MM.1S (cell line): ENCODE measurements around the gene GRK1.
"Not testable (repeated sequence)": the region's sequence is repeated elsewhere in the genome, so short reads cannot be mapped to it uniquely, and the experiment has no call there.

ENCODE experiments used
- DNase-seq: peaks from one replicate; pipeline ENCODE4 v3.0.0-alpha.2; 2015
- H2AFZ ChIP-seq: fragments of 300-600 bp; sonication (generic); 2 replicates; pipeline ENCODE4 v1.6.0; 2016; ENCODE audit warnings: antibody characterized with exemption, low read length
- H3F3A ChIP-seq: fragments of 300-600 bp; sonication (generic); 2 replicates; pipeline ENCODE4 v1.6.1; 2016; ENCODE audit warnings: mild to moderate bottlenecking, antibody characterized with exemption, low read length, moderate library complexity, mixed read lengths; ENCODE audit not compliant: insufficient read depth
- H3K27ac ChIP-seq: fragments of 300-600 bp; sonication (generic); 2 replicates; pipeline ENCODE4 v1.5.1; 2016; ENCODE audit warnings: mild to moderate bottlenecking, low read length
- H3K27me3 ChIP-seq: fragments of 300-600 bp; sonication (generic); replicated peaks from 2 replicates; pipeline ENCODE4 v1.6.0; 2016; ENCODE audit warnings: low read length; ENCODE audit not compliant: insufficient read depth
- H3K36me3 ChIP-seq: fragments of 300-600 bp; sonication (generic); replicated peaks from 2 replicates; pipeline ENCODE4 v1.6.1; 2016; ENCODE audit warnings: mild to moderate bottlenecking, low read length, mixed read lengths; ENCODE audit not compliant: insufficient read depth
- H3K4me1 ChIP-seq: fragments of 300-600 bp; sonication (generic); 2 replicates; pipeline ENCODE4 v1.6.1; 2016; ENCODE audit warnings: low read length, mixed read lengths
- H3K4me2 ChIP-seq: fragments of 300-600 bp; sonication (generic); 2 replicates; pipeline ENCODE4 v1.6.0; 2016; ENCODE audit warnings: low read depth, low read length
- H3K4me3 ChIP-seq: fragments of 300-600 bp; sonication (generic); 2 replicates; pipeline ENCODE4 v1.5.1; 2016; ENCODE audit warnings: low read length, mixed read lengths
- H3K79me2 ChIP-seq: fragments of 300-600 bp; sonication (generic); 2 replicates; pipeline ENCODE4 v1.6.1; 2016; ENCODE audit warnings: mixed run types, low read length, mixed read lengths
- H3K9ac ChIP-seq: fragments of 300-600 bp; sonication (generic); 2 replicates; pipeline ENCODE4 v1.6.1; 2016; ENCODE audit warnings: low read length, mixed read lengths
- H3K9me2 ChIP-seq: fragments of 300-600 bp; sonication (generic); replicated peaks from 2 replicates; pipeline ENCODE4 v1.6.1; 2016; ENCODE audit warnings: mild to moderate bottlenecking, low read length, mixed read lengths; ENCODE audit not compliant: insufficient read depth
- H3K9me3 ChIP-seq: fragments of 300-600 bp; sonication (generic); replicated peaks from 2 replicates; pipeline ENCODE4 v1.6.1; 2016; ENCODE audit warnings: mild to moderate bottlenecking, low read length, mixed read lengths; ENCODE audit not compliant: insufficient read depth
- H4K20me1 ChIP-seq: fragments of 300-600 bp; sonication (generic); 2 replicates; pipeline ENCODE4 v1.6.1; 2016; ENCODE audit warnings: mild to moderate bottlenecking, low read length, moderate library complexity, mixed read lengths; ENCODE audit not compliant: insufficient read depth
- EZH2 ChIP-seq: fragments of 300-600 bp; sonication (generic); optimal IDR thresholded peaks from 2 replicates; pipeline ENCODE3; 2017; ENCODE audit warnings: low read depth, mild to moderate bottlenecking, antibody characterized with exemption, low read length, mixed read lengths
- EZH2phosphoT487 ChIP-seq: fragments of 300-600 bp; sonication (generic); IDR thresholded peaks from 2 replicates; pipeline ENCODE4 v1.6.1; 2018; ENCODE audit warnings: antibody characterized with exemption, low read length
- TF ChIP-seq, protein P1 (sequence below): fragments of 300-600 bp; sonication (generic); IDR thresholded peaks from 2 replicates; pipeline ENCODE4 v1.5.1; 2016; ENCODE audit warnings: antibody characterized with exemption, low read length, mixed read lengths

The GRK1 gene

DNA sequence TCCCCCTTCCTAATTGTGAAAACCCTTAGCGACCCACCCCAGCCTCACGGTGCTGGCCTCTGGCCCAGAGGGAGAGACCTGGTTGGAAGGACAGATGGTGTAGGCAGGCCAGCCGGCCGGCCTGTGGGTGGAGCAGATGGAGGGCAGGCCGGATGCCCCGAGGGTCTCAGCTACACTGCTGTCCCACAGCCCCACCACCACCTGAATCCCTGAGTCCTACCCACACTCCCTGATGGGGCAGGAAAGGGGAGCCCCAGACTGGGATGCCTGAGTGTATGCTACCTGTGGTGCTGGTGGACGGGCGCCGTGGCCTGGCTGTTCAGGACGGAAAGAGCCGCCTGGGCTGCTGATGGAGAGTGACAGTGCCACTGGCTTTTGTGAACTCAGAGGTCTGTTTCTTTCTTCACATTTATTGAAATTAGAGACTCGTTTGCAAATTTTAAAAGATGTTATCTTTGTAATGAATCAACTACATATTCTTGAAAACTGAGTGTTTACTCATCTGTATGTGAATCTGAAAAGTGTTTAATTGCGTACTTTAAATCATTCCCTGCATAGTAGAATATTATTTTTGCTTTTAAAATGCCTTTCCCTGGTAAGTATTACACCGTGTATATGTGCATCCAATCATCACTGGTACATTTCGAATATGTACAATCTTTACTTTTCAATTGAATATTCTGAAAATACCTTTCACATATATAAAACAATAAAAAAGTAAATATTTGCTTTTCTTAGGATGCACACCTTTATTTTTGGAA is 46.8 kb upstream of the GRK1 start:
- Histone ChIP-seq H2AFZ (no peak overlapping the region), H3K4me2 (no peak overlapping the region), H3K27ac (no peak overlapping the region), H3K27me3 (no peaks in the 10 kb centered on the region), H3K4me1 (no peaks in the 10 kb centered on the region), H3K79me2 (peaks cover 88% of the 10 kb centered on the region), H3K9ac (no peak overlapping the region), H3K36me3 (peaks cover 15% of the 10 kb centered on the region), H3F3A (no peaks in the 10 kb centered on the region), H3K9me2 (no peaks in the 10 kb centered on the region), H4K20me1 (no peaks in the 10 kb centered on the region; the same call in 1 of the 2 replicates), H3K4me3 (no peak overlapping the region), H3K9me3 (no peaks in the 10 kb centered on the region)
- no peak for DNase-seq
- TF ChIP-seq, protein P1, sequence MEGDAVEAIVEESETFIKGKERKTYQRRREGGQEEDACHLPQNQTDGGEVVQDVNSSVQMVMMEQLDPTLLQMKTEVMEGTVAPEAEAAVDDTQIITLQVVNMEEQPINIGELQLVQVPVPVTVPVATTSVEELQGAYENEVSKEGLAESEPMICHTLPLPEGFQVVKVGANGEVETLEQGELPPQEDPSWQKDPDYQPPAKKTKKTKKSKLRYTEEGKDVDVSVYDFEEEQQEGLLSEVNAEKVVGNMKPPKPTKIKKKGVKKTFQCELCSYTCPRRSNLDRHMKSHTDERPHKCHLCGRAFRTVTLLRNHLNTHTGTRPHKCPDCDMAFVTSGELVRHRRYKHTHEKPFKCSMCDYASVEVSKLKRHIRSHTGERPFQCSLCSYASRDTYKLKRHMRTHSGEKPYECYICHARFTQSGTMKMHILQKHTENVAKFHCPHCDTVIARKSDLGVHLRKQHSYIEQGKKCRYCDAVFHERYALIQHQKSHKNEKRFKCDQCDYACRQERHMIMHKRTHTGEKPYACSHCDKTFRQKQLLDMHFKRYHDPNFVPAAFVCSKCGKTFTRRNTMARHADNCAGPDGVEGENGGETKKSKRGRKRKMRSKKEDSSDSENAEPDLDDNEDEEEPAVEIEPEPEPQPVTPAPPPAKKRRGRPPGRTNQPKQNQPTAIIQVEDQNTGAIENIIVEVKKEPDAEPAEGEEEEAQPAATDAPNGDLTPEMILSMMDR: no peak
- TF ChIP-seq EZH2 (no peak), EZH2phosphoT487 (no peak)

DNA sequence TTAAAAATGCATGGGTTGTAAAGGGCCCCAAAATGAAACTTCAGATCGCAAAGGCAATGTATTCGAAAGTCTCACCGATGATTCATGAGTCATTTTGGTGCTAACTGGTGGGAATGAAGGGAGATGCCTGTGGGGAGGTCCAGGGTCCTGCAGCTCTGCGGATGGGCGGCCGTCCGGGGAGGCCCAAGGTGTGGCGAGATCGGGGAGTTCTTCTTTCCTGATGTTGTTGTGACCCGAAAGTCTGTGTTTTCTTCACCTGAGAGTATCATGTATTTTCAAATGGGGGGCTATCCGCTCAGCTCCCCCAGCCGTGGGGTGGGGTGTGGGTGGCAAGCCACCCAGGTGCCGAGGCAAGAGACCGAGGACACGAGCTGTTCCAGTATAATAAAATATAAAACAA is 46.0 kb upstream of the GRK1 start:
- no peaks in the 10 kb centered on the region for H3K27me3 ChIP-seq
- no peaks in the 10 kb centered on the region for H3K9me2 ChIP-seq
- H4K20me1 ChIP-seq: no peaks in the 10 kb centered on the region; the same call in 1 of the 2 replicates
- H2AFZ ChIP-seq: no peak overlapping the region
- H3K4me3 ChIP-seq: no peak overlapping the region
- H3K9ac ChIP-seq: no peak overlapping the region
- H3K27ac ChIP-seq: no peak overlapping the region
- no peak for DNase-seq
- H3K9me3 ChIP-seq: no peaks in the 10 kb centered on the region
- H3K79me2 ChIP-seq: peaks cover 85% of the 10 kb centered on the region
- H3K4me2 ChIP-seq: no peak overlapping the region
- no peaks in the 10 kb centered on the region for H3F3A ChIP-seq
- no peaks in the 10 kb centered on the region for H3K4me1 ChIP-seq
- TF ChIP-seq EZH2phosphoT487 (no peak), EZH2 (no peak)
- TF ChIP-seq, protein P1: no peak
- peaks cover 15% of the 10 kb centered on the region for H3K36me3 ChIP-seq

DNA sequence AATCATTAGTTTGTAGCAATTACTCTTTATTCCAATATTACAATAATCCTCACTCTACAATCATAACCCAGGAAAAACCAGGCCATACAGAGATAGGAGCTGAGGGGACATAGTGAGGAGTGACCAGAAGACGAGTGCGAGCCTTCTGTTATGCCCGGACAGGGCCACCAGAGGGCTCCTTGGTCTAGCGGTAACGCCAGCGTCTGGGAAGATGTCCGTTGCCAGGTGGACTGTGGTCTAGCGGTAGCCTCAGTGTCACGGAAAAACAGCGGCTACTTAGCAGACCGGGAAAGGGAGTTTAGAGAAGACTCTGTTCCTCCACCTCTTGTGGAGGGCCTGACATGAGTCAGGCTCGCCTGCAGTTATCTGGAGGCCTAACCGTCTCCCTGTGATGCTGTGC is 45.5 kb upstream of the GRK1 start:
- not testable (repeated sequence) for H2AFZ ChIP-seq, DNase-seq, H3K4me3 ChIP-seq, H3K4me2 ChIP-seq, H3F3A ChIP-seq, H3K9ac ChIP-seq, H3K27me3 ChIP-seq, H3K9me3 ChIP-seq, H3K4me1 ChIP-seq, H3K27ac ChIP-seq, H4K20me1 ChIP-seq, H3K9me2 ChIP-seq
- Histone ChIP-seq H3K36me3 (peaks cover 16% of the 10 kb centered on the region), H3K79me2 (peaks cover 85% of the 10 kb centered on the region)

DNA sequence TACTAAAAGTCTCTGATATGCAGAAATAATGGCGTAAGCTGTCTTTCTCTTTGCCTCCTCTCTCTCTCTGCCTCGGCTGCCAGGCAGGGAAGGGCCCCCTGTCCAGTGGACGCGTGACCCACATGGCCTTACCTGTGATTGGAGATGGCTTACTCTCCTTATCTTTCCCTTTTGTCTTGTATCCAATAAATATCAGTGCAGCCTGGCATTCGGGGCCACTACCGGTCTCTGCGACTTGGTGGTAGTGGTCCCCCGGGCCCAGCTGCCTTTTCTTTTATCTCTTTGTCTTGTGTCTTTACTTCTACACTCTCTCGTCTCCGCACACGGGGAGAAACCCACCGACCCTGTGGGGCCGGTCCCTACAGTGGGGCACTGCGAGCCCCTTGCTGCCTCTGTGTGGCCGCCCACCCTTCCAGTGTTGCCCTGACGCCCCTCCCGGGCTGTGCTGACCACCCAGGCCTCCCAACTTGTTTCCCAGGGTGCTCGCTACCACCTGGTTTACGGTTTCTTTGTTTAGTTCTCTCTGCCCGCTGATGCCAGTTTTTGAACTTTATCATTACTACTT is 45.0 kb upstream of the GRK1 start:
- H3K27me3 ChIP-seq, H3K4me3 ChIP-seq, H3K4me2 ChIP-seq, H3K9ac ChIP-seq, H3K27ac ChIP-seq, H3K9me2 ChIP-seq, H3K4me1 ChIP-seq, H4K20me1 ChIP-seq, H3K9me3 ChIP-seq, DNase-seq, H3F3A ChIP-seq, H2AFZ ChIP-seq: not testable (repeated sequence)
- H3K79me2 ChIP-seq: peaks cover 85% of the 10 kb centered on the region
- peaks cover 21% of the 10 kb centered on the region for H3K36me3 ChIP-seq
